Measurements from ENCODE around the gene CCT7. TPM values are rescaled to one million over a fixed set of nuclear protein-coding genes. Genes with fewer than 3 reads are reported as not detected.

CCT7 gene
- total RNA-seq, 1 donor from 2014 or later = 318 TPM

- DNase-seq (ENCODE audit: low read depth in 2 of 2) = no peak
Observed at GRCh38 chr2:73267008-73267407, 32.9 kb downstream of the CCT7 start.

GRCh38 chr2:73268366-73268829, 34.3 kb downstream of the CCT7 start:
- DNase-seq (ENCODE audit: low read depth in 2 of 2) = no peak

DNA sequence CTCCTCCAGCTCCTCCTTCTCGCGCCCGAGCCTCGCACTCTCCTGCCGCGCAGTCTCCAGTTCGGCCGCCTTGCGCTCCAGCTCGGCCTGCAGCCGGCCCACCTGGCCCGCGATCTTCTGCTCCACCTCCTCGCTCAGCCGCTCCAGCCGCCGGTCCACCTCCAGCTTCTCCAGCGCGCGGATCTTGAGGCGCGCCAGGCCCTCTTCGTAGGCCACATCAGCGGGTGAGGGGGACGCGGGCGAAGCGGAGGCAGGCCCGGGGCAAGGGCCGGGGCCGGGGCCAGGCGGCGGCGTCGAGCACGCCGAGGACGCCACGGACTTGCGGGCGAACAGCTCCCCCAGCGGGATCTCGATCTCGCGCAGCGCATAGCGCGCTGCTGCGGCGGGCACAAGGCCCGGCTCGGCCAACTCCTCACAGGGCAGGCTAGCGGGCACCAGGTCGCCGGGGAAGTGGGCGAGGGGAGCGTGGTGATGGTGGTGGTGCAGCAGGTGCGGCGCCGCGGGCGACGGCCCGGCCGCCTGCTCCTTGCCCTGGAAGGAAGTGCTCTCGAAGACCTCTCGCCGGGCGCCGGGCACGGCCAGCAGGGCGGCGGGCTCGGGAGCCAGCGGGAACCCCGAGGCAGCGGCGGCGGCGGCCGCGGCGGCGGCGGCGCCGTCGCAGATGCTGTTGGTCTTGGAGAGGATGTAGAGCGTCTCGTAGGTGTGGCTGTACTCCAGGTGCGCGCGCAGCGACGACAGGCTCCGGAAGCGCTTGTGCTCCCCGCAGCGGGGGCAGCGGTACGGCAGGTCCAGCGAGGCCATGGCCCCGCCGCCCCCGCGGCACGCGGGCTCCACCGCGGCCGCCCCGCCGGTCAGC, 35.0 kb downstream of the CCT7 start:
- DNase-seq (ENCODE audit: low read depth in 2 of 2) = peak in 1 of 2 donors; percentile 29

- no peak for DNase-seq (ENCODE audit: low read depth in 2 of 2)
Observed at GRCh38 chr2:73269686-73270465, 35.8 kb downstream of the CCT7 start.

- no peak for DNase-seq (ENCODE audit: low read depth in 2 of 2)
Observed at GRCh38 chr2:73272270-73272669, 38.2 kb downstream of the CCT7 start.

DNA sequence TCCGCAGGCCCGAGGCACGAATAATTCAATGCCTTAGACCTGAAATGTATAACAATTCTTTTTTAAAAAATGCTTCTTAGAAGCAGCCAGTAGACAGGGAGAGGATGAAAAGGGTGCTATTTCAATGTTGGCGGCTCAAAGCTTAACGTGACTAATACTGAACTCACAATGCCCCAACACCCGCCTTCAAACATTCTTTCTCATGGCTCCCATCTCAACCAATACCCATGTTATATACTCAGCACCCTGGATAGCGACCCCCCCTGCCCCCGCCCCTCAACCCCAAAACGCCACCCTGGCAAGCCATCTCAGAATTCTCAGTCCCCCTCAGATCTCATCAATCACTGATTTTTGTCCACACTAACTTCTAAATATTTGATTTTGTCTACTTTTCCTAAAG, 45.7 kb downstream of the CCT7 start:
- DNase-seq (ENCODE audit: low read depth in 2 of 2) = no peak

DNA sequence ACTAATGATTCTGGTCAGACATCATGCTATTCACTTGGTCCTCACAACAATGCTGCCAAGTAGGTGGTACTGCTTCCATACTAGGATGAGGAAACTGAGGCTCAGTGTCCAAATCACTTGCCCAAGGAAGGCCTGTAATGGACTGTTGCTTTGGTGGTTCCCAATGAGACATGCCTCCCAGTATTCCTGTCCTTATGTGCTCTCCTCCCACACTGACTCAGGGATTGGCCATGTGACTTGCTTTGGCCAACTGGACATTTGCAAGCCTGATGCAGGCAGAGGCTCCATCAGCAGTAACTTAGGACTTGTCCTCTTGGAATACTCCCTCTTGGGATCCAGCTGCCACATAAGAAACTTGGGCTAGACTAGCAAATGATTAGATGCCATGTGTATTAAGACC, 47.1 kb downstream of the CCT7 start:
- no peak for DNase-seq (ENCODE audit: low read depth in 2 of 2)

GRCh38 chr2:73282924-73283544, 48.9 kb downstream of the CCT7 start:
- DNase-seq (ENCODE audit: low read depth in 2 of 2) = no peak

GRCh38 chr2:73283545-73284295, 49.6 kb downstream of the CCT7 start:
- no peak for DNase-seq (ENCODE audit: low read depth in 2 of 2)

GRCh38 chr2:73284296-73285158, 50.4 kb downstream of the CCT7 start, which contains the start of gene FBXO41:
FBXO41 (minus strand) TSS chr2:73284478; CDS start chr2:73269630, 14,848 bp downstream.
- DNase-seq (ENCODE audit: low read depth in 2 of 2) = no peak

DNA sequence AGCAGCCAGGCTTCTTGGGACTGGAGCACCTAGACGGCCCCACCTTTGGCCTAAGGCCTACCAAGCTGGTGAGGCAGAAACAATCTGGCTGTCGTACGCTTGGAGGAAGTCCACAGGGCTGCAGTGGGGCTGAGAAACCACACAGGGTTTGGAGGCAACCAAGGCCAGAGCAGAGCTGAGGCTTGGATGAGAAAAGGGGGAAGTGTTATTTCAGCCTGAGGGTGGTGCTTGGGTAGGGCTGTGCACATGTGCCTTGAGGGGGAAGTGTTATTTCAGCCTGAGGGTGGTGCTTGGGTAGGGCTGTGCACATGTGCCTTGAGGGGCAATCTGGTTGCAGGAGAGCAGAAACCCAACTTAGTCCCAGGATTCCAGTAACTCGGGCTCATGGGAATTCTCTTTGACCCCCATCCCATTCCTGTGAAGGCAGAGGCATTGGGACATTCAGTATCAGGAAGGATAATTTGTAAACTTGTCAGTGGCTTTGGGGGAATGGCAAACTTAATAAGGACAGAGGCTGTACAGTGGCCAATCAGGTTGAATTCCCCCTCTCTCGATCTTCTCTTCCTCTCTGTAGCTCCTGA, 51.1 kb downstream of the CCT7 start:
- DNase-seq (ENCODE audit: low read depth in 2 of 2) = no peak

DNA sequence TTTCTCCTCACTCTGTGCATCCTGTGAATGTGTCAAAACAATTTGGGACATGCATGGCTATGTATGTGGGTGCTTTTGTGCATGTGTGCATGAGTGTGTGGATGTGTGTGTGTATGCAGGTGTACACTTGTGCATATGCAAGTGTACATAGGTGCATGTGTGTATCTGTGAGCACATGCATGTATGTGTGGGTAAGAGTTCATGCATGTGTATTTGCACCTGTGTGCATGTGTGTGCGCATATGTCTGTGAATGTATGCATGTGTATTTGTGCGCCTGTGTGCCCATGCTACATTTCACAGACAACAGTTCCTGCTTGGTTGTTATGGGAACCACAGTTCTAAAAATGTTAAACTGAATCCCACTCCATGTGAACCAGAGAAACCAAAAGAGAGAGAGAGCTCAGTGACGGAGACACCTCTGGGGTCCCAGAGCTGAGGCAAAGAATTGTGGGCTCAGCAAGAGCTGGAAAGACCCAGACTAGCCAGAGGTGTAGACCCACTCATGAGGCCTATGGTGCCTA, 52.1 kb downstream of the CCT7 start:
- no peak for DNase-seq (ENCODE audit: low read depth in 2 of 2)

- DNase-seq (ENCODE audit: low read depth in 2 of 2) = no peak
Observed at GRCh38 chr2:73289304-73289703, 55.2 kb downstream of the CCT7 start.

- DNase-seq (ENCODE audit: low read depth in 2 of 2) = peak; percentile 46 to 59
Observed at GRCh38 chr2:73290049-73290839, 56.1 kb downstream of the CCT7 start.

- peak; percentile 48 to 60 for DNase-seq (ENCODE audit: low read depth in 2 of 2)
Observed at GRCh38 chr2:73291093-73291460, 57.0 kb downstream of the CCT7 start.

DNA sequence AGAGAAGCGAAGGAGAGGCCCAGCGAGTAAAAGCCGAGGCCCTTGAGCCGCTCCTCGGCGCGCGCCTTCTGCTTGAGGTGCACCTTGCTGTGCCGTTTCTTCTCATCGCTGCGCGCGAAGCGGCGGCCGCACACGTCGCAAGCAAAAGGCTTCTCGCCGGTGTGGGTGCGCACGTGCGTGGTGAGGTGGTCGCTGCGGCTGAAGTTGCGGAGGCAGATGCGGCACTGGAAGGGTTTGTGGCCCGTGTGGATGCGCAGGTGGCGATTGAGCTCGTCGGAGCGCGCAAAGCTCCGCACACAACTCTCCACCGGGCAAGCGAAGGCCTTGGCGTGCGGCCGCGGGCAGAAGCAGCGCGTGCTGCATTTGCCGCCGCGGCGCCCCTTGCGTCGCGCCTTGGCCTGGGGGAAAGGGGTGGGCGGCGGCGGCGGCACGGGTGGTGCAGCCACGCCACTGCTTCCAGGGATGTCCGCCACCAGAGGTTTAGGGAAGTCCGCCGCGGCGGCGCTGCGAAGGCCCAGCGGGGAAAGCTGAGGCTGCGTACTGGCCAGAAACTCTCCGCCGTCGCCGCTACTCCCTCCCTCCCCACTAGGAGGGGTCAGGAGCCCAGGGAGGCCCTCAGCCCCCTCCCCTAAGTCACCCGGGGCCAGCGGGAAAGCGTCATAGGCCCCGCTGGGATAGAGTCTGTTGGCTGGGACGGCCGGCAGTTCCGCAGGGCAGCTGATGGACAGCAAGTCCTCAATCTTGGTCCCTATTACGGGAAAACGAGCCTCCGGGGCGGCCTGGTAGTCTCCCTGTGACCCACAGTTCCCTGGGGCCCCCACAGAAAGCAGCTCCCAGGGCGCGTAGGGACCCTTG, 57.6 kb downstream of the CCT7 start:
- peak in 1 of 2 donors; percentile 13 for DNase-seq (ENCODE audit: low read depth in 2 of 2)

DNA sequence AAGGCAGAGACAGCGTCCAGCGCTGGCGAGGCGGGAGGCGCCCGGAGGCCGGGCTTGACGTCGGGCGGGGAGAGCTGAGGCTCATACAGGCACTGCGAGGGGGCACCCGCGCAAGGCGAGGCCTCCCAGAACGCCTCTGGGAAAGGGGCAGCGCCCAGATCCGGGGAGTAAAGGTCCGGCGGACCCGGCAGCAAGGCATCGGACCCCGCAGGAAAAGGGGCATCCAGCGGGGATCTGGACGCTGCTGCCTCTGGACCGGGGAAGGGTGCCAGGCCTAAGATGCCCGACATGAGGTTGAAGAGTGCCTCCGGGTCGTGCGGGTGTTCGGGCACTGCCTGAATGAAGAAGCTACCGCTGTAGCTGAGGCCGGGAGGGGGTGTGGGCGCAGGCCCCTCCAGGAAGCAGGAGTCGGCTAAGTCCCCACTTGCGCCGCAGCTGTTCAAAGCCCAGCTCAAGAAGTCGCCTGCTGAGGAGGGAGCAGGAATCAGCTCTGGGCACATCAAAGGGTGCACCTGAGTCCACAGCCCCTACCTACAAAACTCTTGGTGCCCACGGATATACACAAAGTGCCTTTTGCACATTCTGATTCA, 58.3 kb downstream of the CCT7 start:
- no peak for DNase-seq (ENCODE audit: low read depth in 2 of 2)
